Aorta (tissue), 5 donors: ENCODE results near the gene EPM2A. TPM values are rescaled to one million over a fixed set of nuclear protein-coding genes. Genes with fewer than 3 reads are reported as not detected.

Source experiments
- ATAC-seq: fragments of 200-7000 bp; cut with Tn5 transposase; one replicate; pipeline ENCODE4 v1.9.1; 2022; ENCODE audit warnings: moderate library complexity; ENCODE audit not compliant: low FRiP score
- DNase-seq, 2 donors: peaks; one replicate each; pipeline ENCODE4 v3.0.0-alpha.2; 2020
- H3K27ac ChIP-seq, 2 donors: one replicate each; pipeline ENCODE4 v1.5.1; 2013; ENCODE audit warnings: low read length in 2 of 2, mild to moderate bottlenecking in 2 of 2, moderate library complexity in 2 of 2, control low read depth in 1 of 2, inconsistent platforms in 1 of 2, low read depth in 1 of 2
- H3K27me3 ChIP-seq, 2 donors: one replicate each; pipeline ENCODE4 v1.6.1; 2013; ENCODE audit warnings: control low read depth in 1 of 2, low read length in 1 of 2, mild to moderate bottlenecking in 1 of 2, moderate library complexity in 1 of 2; ENCODE audit not compliant: insufficient read depth in 2 of 2, control insufficient read depth in 1 of 2
- H3K36me3 ChIP-seq, 2 donors: one replicate each; pipeline ENCODE4 v1.6.1; 2013; ENCODE audit warnings: control low read depth in 1 of 2, low read length in 1 of 2, mild to moderate bottlenecking in 1 of 2; ENCODE audit not compliant: insufficient read depth in 2 of 2, control insufficient read depth in 1 of 2
- H3K4me1 ChIP-seq, 2 donors: one replicate each; pipeline ENCODE4 v1.6.1; 2013; ENCODE audit warnings: low read length in 2 of 2, control low read depth in 1 of 2, mild to moderate bottlenecking in 1 of 2, moderate library complexity in 1 of 2; ENCODE audit not compliant: insufficient read depth in 2 of 2, control insufficient read depth in 1 of 2
- H3K4me3 ChIP-seq, 2 donors: one replicate each; pipeline ENCODE4 v1.5.1; 2013; ENCODE audit warnings: low read length in 2 of 2, control low read depth in 1 of 2, mild to moderate bottlenecking in 1 of 2
- H3K9me3 ChIP-seq: one replicate; pipeline ENCODE4 v1.6.1; 2013; ENCODE audit warnings: mild to moderate bottlenecking, low read length; ENCODE audit not compliant: control insufficient read depth
- WGBS, 2 donors: extraction: QIAGEN DNeasy Blood & Tissue Kit; methylation state at CpG; one replicate each; pipeline ENCODE4 v1.1.7; 2013; 5-methylcytosine and 5-hydroxymethylcytosine counted together
- intact Hi-C, 2 donors: fragments of 100-400 bp; cut with DNase I; formaldehyde crosslinking; loops; one replicate each; pipeline versions ENCODE4 v1.14.2 to v1.15.0; 2022
- polyA plus RNA-seq, 2 donors: library from polyadenylated mRNA; stranded (reverse); fragments of 200-250 nt; gene quantifications; one replicate each; pipeline ENCODE4 v1.2.3, GENCODE V29; 2013
- total RNA-seq, 2 donors: library from RNA; stranded (reverse); fragmentation: NEBNext Ultra II Directional; extraction: Animal tissue kit (Norgen Biotek cat#: 25700); gene quantifications; one replicate each; pipeline ENCODE4 v1.2.1, GENCODE V29; 2021
- donor health status: healthy with polysubstance abuse.
- donor health status: Bipolar disorder and iron deficiency.
- donor health status: DM: no; HTN: no; CAD: no.
- donor health status: DM: no; HTN: no; CAD: no.
- donor health status: DM: yes; HTN: yes; CAD: no.

The EPM2A gene
- total and polyA plus RNA-seq, 4 donors = 8.1 to 24.4 (median 18.0) TPM

GRCh38 chr6:145681965-145682364 lies 53.4 kb downstream of the EPM2A start:
- Histone ChIP-seq H3K27me3 (no peaks in the 10 kb centered on the region), H3K27ac (no peak overlapping the region), H3K4me3 (no peak overlapping the region), H3K4me1 (no peaks in the 10 kb centered on the region), H3K36me3 (peaks cover 0 to 2% of the 10 kb centered on the region in 2 donors), H3K9me3 (no peaks in the 10 kb centered on the region)
- intact Hi-C loops = no loop called here
- ATAC-seq (no peak), DNase-seq (no peak)
- WGBS, 2 donors = 84 to 90% methylated on average over 9 of the region's 9 CpGs

- 81 to 88% methylated on average over 5 of the region's 5 CpGs for WGBS, 2 donors
- H3K27ac ChIP-seq = no peak overlapping the region
- H3K27me3 ChIP-seq = no peaks in the 10 kb centered on the region
- H3K4me3 ChIP-seq = no peak overlapping the region
- peaks cover 0 to 5% of the 10 kb centered on the region in 2 donors for H3K36me3 ChIP-seq
- H3K9me3 ChIP-seq = no peaks in the 10 kb centered on the region
- intact Hi-C loops = no loop called here
- ATAC-seq (no peak), DNase-seq (no peak)
- no peaks in the 10 kb centered on the region for H3K4me1 ChIP-seq
These were observed 61.8 kb downstream of the EPM2A start for GRCh38 chr6:145673504-145673903.

GRCh38 chr6:145670311-145670710 lies 65.0 kb downstream of the EPM2A start:
- no peak overlapping the region for H3K27ac ChIP-seq
- H3K9me3 ChIP-seq = no peaks in the 10 kb centered on the region
- no peak for ATAC-seq
- 11 to 20% methylated on average over 1 of the region's 1 CpG for WGBS, 2 donors
- intact Hi-C loops = no loop called here
- H3K4me3 ChIP-seq = no peak overlapping the region
- no peak for DNase-seq
- no peaks in the 10 kb centered on the region for H3K4me1 ChIP-seq
- H3K27me3 ChIP-seq = no peaks in the 10 kb centered on the region
- peaks cover 0 to 5% of the 10 kb centered on the region in 2 donors for H3K36me3 ChIP-seq

GRCh38 chr6:145669627-145670034 lies 65.7 kb downstream of the EPM2A start:
- 6 to 9% methylated on average over 2 of the region's 2 CpGs for WGBS, 2 donors
- no peaks in the 10 kb centered on the region for H3K9me3 ChIP-seq
- no peaks in the 10 kb centered on the region for H3K4me1 ChIP-seq
- no peak overlapping the region for H3K4me3 ChIP-seq
- DNase-seq (no peak), ATAC-seq (no peak)
- intact Hi-C loops = no loop called here
- peaks cover 0 to 5% of the 10 kb centered on the region in 2 donors for H3K36me3 ChIP-seq
- H3K27me3 ChIP-seq = no peaks in the 10 kb centered on the region
- no peak overlapping the region for H3K27ac ChIP-seq

- Histone ChIP-seq H3K27me3 (no peaks in the 10 kb centered on the region), H3K4me3 (no peak overlapping the region), H3K4me1 (no peaks in the 10 kb centered on the region), H3K27ac (no peak overlapping the region), H3K9me3 (no peaks in the 10 kb centered on the region), H3K36me3 (peaks cover 0 to 5% of the 10 kb centered on the region in 2 donors)
- DNase-seq = no peak
- intact Hi-C loops = no loop called here
- 69 to 76% methylated on average over 1 of the region's 1 CpG for WGBS, 2 donors
- ATAC-seq = no peak
These were observed 66.5 kb downstream of the EPM2A start for GRCh38 chr6:145668844-145669243.

GRCh38 chr6:145660676-145661075 lies 74.6 kb downstream of the EPM2A start:
- H3K9me3 ChIP-seq = no peaks in the 10 kb centered on the region
- H3K4me3 ChIP-seq = no peak overlapping the region
- no peaks in the 10 kb centered on the region for H3K36me3 ChIP-seq
- WGBS, 2 donors = 83 to 85% methylated on average over 6 of the region's 6 CpGs
- H3K4me1 ChIP-seq = no peaks in the 10 kb centered on the region
- no peak for DNase-seq
- intact Hi-C loops = no loop called here
- H3K27ac ChIP-seq = no peak overlapping the region
- no peaks in the 10 kb centered on the region for H3K27me3 ChIP-seq
- ATAC-seq = no peak

- H3K4me3 ChIP-seq = no peak overlapping the region
- H3K36me3 ChIP-seq = no peaks in the 10 kb centered on the region
- 88 to 89% methylated on average over 1 of the region's 1 CpG for WGBS, 2 donors
- H3K4me1 ChIP-seq = no peaks in the 10 kb centered on the region
- no peak for ATAC-seq
- H3K9me3 ChIP-seq = no peaks in the 10 kb centered on the region
- DNase-seq = no peak
- H3K27me3 ChIP-seq = no peaks in the 10 kb centered on the region
- no peak overlapping the region for H3K27ac ChIP-seq
- intact Hi-C loops = no loop called here
These were observed 79.2 kb downstream of the EPM2A start for GRCh38 chr6:145656128-145656527.

GRCh38 chr6:145652572-145652971 lies 82.7 kb downstream of the EPM2A start:
- ATAC-seq (no peak), DNase-seq (no peak)
- H3K27ac ChIP-seq = no peak overlapping the region
- no peaks in the 10 kb centered on the region for H3K36me3 ChIP-seq
- 94 to 100% methylated on average over 1 of the region's 1 CpG for WGBS, 2 donors
- H3K27me3 ChIP-seq = no peaks in the 10 kb centered on the region
- no peak overlapping the region for H3K4me3 ChIP-seq
- intact Hi-C loops = no loop called here
- no peaks in the 10 kb centered on the region for H3K4me1 ChIP-seq
- no peaks in the 10 kb centered on the region for H3K9me3 ChIP-seq

- no peak for DNase-seq
- H3K27ac ChIP-seq = no peak overlapping the region
- H3K4me1 ChIP-seq = no peaks in the 10 kb centered on the region
- no peaks in the 10 kb centered on the region for H3K27me3 ChIP-seq
- no peaks in the 10 kb centered on the region for H3K36me3 ChIP-seq
- 88 to 94% methylated on average over 2 of the region's 2 CpGs for WGBS, 2 donors
- intact Hi-C loops = no loop called here
- no peak overlapping the region for H3K4me3 ChIP-seq
- H3K9me3 ChIP-seq = no peaks in the 10 kb centered on the region
- no peak for ATAC-seq
These were observed 83.3 kb downstream of the EPM2A start for GRCh38 chr6:145651988-145652387.
